NCI-H1694 treated with DMSO at 0.1 percent for 48 hours (cell line): ENCODE measurements around the gene CST11.
"Not testable (repeated sequence)": the region's sequence is repeated elsewhere in the genome, so short reads cannot be mapped to it uniquely, and the experiment has no call there.

Source experiments
- DNase-seq: peaks from one replicate; lab custom pipeline; 2025; lab: John Stamatoyannopoulos, UW

Gene CST11

GRCh38 chr20:23452776-23453175 is at the start of gene CST11:
Gene CST11, minus strand, starts transcription at chr20:23452876. Its CDS starts 65 bp downstream, at chr20:23452811.
- DNase-seq = no peak

DNA sequence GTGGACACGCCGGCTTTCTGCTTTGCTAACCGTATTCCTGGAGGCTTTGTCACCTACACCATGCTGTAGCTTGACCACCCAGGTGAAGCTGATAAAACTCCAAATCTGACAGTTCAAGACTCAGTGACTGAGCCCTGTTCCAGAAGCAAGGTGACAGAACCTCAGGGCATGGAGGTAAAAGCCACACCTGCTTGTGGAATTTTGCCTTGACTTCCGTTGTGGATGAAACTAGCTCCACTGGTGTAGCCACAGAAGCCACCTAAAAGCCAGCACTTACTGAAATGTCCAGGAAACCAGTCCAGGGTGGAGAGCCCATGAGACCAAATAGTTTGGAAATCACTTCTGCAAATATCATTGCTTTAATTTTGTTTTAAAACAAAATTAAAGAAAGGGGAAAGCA is 49.2 kb upstream of the CST11 start:
- no peak for DNase-seq

DNA sequence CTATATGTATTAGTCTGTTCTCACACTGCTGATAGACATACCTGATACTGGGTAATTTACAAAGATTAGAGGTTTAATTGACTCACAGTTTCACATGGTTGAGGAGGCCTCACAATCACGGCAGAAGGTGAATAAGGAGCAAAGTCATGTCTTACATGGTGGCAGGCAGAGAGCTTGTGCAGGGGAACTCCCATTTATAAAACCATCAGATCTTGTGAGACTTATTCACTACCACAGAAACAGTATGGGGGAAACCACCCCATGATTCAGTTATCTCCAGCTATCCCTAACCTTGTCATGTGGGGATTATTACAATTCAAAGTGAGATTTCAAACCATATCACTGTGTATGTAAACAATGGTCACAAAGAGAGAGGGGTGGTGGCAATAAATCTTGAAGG is 44.9 kb upstream of the CST11 start:
- no peak for DNase-seq

- DNase-seq = no peak
Measured at GRCh38 chr20:23493172-23493772, 40.6 kb upstream of the CST11 start.

DNA sequence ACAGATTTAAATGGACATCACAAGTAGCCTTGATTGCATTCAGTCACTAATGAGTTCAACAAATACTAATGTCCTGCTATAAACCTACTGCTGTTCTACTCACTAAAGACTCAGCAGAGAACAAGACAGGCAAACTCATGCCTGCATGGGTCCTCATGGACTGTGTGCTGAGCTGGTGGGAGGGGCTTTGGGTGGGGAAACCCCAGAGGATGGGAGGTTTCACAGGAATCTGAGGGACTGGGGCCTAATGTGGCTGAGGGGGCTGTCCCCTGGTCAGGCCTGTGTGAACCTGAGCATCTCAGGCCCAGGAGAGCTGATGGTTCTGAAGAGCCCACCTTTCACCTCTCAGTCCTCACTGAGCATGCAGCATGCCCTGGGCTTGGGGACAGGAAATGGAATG is 39.6 kb upstream of the CST11 start:
- no peak for DNase-seq

DNA sequence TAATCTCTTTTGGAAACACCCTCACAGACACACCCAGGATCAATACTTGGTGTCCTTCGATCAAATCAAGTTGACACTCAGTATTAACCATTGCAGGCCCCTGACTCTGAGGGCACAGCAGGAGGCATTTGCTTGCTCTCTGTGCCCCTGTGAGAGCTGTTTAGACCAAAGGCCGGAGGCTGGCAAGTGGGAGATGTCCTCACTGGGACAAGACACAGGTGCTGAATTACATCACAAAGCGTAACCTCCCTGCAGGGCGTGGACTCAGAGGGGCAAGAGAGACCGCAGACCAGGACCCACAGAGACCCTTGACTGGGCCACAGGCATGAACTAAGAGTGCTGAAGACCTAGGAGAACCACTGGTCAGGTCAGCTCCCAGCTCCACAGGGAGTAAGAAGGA is 38.1 kb upstream of the CST11 start, which contains the start of gene CST8:
TSS of gene CST8 (plus strand) at position 301 of the 400 bp plus-strand sequence. CDS start 551 bp downstream, outside the sequence.
- DNase-seq = no peak

- DNase-seq = no peak
Measured at GRCh38 chr20:23488996-23489395, 36.3 kb upstream of the CST11 start.

GRCh38 chr20:23488470-23488869 is 35.8 kb upstream of the CST11 start:
- DNase-seq = no peak

- no peak for DNase-seq
Measured at GRCh38 chr20:23484081-23484480, 31.4 kb upstream of the CST11 start.

DNA sequence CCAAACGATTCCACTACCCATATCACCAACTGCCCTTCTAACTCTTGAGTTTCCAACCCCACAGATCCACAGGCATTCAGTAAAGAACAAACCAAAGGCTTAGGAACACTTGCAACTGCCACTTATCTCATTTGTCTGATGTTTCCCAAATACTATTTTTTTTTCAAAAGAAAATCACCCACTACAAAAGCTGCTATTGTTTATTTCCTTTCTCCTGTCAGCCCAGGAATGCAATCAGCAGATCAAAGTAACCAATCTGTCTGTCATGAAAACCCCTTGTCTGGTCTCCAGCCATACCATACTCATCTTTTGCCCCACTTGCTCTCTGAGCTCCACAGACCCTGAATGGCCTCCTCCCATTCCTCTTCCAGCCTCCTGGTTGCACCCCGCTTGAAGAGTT is 29.5 kb upstream of the CST11 start:
- DNase-seq = no peak

GRCh38 chr20:23479043-23479442 is 26.4 kb upstream of the CST11 start:
- DNase-seq = no peak

GRCh38 chr20:23477223-23477622 is 24.5 kb upstream of the CST11 start:
- DNase-seq = no peak

- no peak for DNase-seq
Measured at GRCh38 chr20:23476015-23476754, 23.5 kb upstream of the CST11 start.

DNA sequence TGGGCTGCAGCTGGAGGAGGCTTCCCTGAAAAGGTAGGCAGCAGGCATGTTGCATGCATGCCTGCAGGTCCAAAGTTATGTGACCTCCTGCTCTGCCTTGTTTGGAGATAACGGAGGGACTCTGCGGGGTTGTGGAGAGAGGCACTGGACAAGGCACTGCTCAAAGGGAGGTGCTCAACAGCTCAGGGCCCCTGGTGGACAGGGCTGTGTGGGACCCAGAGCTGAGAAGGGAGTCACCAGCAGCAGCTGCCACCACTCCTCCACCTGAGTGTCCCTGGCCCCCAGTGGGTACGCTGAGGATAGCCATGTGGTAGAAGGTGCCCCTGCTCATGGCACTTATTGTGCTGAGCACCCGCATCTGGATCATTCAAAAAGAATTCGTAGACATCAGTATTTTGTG is 22.7 kb upstream of the CST11 start:
- no peak for DNase-seq

- not testable (repeated sequence) for DNase-seq
Measured at GRCh38 chr20:23473293-23473692, 20.6 kb upstream of the CST11 start.

- DNase-seq = not testable (repeated sequence)
Measured at GRCh38 chr20:23472306-23472705, 19.6 kb upstream of the CST11 start.

DNA sequence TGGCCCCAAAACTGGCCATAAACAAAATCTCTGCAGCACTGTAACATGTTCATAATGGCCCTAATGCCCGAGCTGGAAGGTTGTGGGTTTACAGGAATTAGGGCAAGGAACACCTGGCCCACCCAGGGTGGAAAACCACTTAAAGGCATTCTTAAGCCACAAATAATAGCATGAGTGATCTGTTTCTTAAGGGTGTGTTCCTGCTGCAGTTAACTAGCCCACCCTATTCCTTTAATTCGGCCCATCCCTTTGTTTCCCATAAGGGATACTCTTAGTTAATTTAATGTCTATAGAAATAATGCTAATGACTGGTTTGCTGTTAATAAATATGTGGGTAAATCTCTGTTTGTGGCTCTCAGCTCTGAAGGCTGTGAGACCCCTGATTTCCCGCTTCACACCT is 14.3 kb upstream of the CST11 start:
- DNase-seq = not testable (repeated sequence)

- DNase-seq = no peak
Measured at GRCh38 chr20:23461180-23461579, 8.5 kb upstream of the CST11 start.

GRCh38 chr20:23459461-23460150 is 6.9 kb upstream of the CST11 start:
- no peak for DNase-seq

DNA sequence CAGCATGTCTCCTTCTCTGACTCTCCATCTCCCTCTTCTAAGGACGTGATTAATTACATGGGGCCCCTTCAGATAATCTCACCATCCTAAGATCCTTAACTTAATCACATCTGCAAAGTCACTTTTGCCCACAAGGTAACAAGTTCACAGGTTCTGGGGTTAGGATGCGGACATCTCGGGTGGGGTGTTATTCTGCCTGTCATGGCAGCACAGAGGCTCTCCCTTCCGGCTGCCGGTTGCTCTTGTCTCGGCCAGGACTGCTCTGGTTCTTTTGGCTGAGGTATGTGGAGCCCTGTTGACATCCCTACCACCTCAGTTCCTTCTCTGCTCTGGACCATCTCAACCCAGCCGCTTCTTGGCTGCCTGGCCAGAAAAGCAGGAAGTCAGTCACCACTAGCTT is 4.2 kb upstream of the CST11 start:
- DNase-seq = no peak

DNA sequence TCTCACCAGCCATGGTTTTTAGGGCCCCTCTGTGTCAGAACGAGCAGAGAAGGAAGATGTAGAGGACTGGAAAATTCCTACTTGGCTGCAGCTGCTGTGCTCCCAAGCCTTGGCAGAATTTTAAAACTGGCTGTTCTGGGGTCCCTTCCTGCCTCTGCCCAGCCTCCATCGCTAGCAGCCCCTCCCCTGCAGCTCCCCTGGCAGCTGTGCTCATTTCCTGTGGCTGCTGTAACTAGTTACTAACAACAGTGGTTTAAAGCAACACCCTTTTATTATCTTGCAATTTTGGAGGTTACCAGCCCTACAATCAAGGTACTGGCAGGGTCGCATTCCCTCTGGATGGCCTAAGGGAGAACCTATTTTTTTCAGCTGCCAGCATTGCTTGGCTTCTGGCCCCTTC is 3.7 kb upstream of the CST11 start:
- DNase-seq = no peak

- no peak for DNase-seq
Measured at GRCh38 chr20:23455639-23456038, 3.0 kb upstream of the CST11 start.

DNA sequence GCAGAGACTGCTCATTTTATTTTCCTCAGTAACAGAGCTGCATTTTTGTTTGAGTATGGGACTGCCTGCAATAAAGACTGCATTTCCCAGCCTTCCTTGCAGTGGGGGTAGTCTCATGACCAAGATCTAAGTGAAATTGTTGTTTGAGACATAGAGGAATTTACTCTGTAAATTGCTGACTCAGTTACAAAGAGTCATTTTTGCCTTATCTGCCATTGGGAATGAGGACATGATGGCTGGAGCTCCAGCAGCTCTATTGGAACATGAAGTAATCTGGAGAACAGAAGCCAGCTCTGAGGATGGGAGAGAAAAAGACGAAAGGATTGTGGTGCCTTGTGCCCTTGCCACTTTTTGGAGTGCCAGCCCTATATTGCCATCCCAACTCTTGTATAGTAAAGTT is 2.1 kb upstream of the CST11 start:
- DNase-seq = no peak
